Ovary (tissue), 3 donors: Measurements from ENCODE around the gene PRKAG3.

Experiments used
- EP300 ChIP-seq: sonication (generic); formaldehyde crosslinking; IDR thresholded peaks from one replicate; pipeline ENCODE4 v1.6.1; 2017; ENCODE audit warnings: antibody characterized with exemption
- POLR2A ChIP-seq: fragments of 450-650 bp; IDR thresholded peaks from one replicate; pipeline ENCODE4 v1.6.1; 2017; ENCODE audit warnings: antibody characterized with exemption, mild to moderate bottlenecking, moderate library complexity
- TF ChIP-seq, protein P1 (sequence below), 3 donors: fragments of 450-650 bp in 2 of 3; fragments of 200-600 bp in 1 of 3; IDR thresholded peaks; one replicate each; pipeline versions ENCODE4 v1.5.1 to v1.8.0; 2016 to 2022; ENCODE audit warnings: antibody characterized with exemption in 3 of 3, mild to moderate bottlenecking in 1 of 3
- donor health status: DM: no; HTN: no; CAD: no.

DNA sequence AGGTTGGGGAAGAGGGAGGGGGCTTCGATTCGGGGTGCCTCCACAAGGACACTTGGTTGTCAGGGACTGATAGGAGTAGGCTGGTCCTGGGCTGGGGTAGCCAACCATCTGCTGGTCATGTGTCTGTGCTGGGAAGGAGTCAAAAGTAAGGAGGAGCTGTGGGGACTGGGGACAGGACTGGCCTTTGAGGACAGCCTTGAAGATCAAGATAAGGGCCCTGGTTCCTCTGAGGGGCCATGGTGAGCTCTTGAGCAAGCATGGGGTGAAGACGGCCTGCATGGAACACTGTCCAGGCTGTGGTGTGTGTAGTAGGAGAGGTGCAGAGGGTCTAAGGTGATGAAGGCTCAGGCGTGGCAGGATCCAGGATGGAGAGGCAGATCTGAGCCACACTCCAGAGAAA lies 47.9 kb downstream of the PRKAG3 start:
- TF ChIP-seq, protein P1, sequence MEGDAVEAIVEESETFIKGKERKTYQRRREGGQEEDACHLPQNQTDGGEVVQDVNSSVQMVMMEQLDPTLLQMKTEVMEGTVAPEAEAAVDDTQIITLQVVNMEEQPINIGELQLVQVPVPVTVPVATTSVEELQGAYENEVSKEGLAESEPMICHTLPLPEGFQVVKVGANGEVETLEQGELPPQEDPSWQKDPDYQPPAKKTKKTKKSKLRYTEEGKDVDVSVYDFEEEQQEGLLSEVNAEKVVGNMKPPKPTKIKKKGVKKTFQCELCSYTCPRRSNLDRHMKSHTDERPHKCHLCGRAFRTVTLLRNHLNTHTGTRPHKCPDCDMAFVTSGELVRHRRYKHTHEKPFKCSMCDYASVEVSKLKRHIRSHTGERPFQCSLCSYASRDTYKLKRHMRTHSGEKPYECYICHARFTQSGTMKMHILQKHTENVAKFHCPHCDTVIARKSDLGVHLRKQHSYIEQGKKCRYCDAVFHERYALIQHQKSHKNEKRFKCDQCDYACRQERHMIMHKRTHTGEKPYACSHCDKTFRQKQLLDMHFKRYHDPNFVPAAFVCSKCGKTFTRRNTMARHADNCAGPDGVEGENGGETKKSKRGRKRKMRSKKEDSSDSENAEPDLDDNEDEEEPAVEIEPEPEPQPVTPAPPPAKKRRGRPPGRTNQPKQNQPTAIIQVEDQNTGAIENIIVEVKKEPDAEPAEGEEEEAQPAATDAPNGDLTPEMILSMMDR (IDR thresholded peaks at IDR 0.05) = no peak
- TF ChIP-seq EP300 (no peak), POLR2A (no peak)
